MV-4-11 (cell line): ENCODE results near the gene VAX1.

Experiments used
- DNase-seq: peaks from one replicate; lab custom pipeline; 2025; lab: John Stamatoyannopoulos, UW

The VAX1 gene

GRCh38 chr10:117164592-117165537, 26.8 kb upstream of the VAX1 start:
- no peak for DNase-seq

GRCh38 chr10:117163954-117164548, 26.0 kb upstream of the VAX1 start:
- no peak for DNase-seq

- DNase-seq = no peak
These were observed 25.2 kb upstream of the VAX1 start for GRCh38 chr10:117163061-117163953.

- DNase-seq = no peak
These were observed 24.3 kb upstream of the VAX1 start for GRCh38 chr10:117162093-117163060.

- DNase-seq = no peak
These were observed 23.4 kb upstream of the VAX1 start for GRCh38 chr10:117161386-117162033.

GRCh38 chr10:117160567-117160966, 22.5 kb upstream of the VAX1 start:
- DNase-seq = no peak

- no peak for DNase-seq
These were observed 21.3 kb upstream of the VAX1 start for GRCh38 chr10:117159390-117159789.

GRCh38 chr10:117158297-117158696, 20.2 kb upstream of the VAX1 start:
- DNase-seq = no peak

GRCh38 chr10:117152668-117153067, 14.6 kb upstream of the VAX1 start:
- DNase-seq = no peak

- DNase-seq = no peak
These were observed 10.2 kb upstream of the VAX1 start for GRCh38 chr10:117148284-117148683.

- no peak for DNase-seq
These were observed 6.9 kb upstream of the VAX1 start for GRCh38 chr10:117145019-117145418.

GRCh38 chr10:117143103-117143823, 5.2 kb upstream of the VAX1 start:
- DNase-seq = no peak

GRCh38 chr10:117140525-117140902, 2.4 kb upstream of the VAX1 start:
- no peak for DNase-seq

GRCh38 chr10:117139581-117140524, 1.8 kb upstream of the VAX1 start:
- DNase-seq = no peak

GRCh38 chr10:117138838-117139580, 939 bp upstream of the VAX1 start:
- DNase-seq = no peak

- no peak for DNase-seq
These were observed 799 bp downstream of the VAX1 start for GRCh38 chr10:117137031-117137910.

- DNase-seq = no peak
These were observed 1.6 kb downstream of the VAX1 start for GRCh38 chr10:117136391-117136975.
